CD4-positive, alpha-beta T cell (primary cell): ENCODE results near the gene COG7. TPM values are rescaled to one million over a fixed set of nuclear protein-coding genes. Genes with fewer than 3 reads are reported as not detected.

ENCODE experiments used
- ATAC-seq: fragments of 200-7000 bp; cut with Tn5 transposase; one replicate; pipeline ENCODE4 v1.10.0; 2022; ENCODE audit warnings: mild to moderate bottlenecking; ENCODE audit not compliant: poor library complexity
- CTCF ChIA-PET: fragments of 350-600 bp; sonication (Branson Sonifier 250); formaldehyde crosslinking; loops from one replicate; lab custom pipeline; 2021; ENCODE audit warnings: antibody characterized with exemption, inconsistent platforms; lab: Charles Lee
- POLR2A ChIA-PET: fragments of 350-600 bp; sonication (Branson Sonifier 250); formaldehyde crosslinking; loops from one replicate; lab custom pipeline; 2021; ENCODE audit warnings: antibody characterized with exemption, inconsistent platforms; lab: Charles Lee
- DNase-seq, 14 experiments: peaks; one replicate each; pipeline ENCODE4 v3.0.0-alpha.2; 2013 to 2020; ENCODE audit warnings: mixed read lengths in 2 of 14
- H3K27ac ChIP-seq, 2 donors: one replicate each; pipeline versions ENCODE4 v1.5.1 to v1.7.0; 2013; ENCODE audit warnings: low read length in 2 of 2, low read depth in 1 of 2, mild to moderate bottlenecking in 1 of 2
- H3K27me3 ChIP-seq, 2 experiments: 1 replicate in 1 of 2; 2 replicates in 1 of 2; pipeline versions ENCODE4 v1.6.1 to v1.7.0; 2013; ENCODE audit warnings: low read length in 2 of 2, control low read depth in 1 of 2, mild to moderate bottlenecking in 1 of 2, moderate library complexity in 1 of 2; ENCODE audit not compliant: insufficient read depth in 2 of 2, control insufficient read depth in 1 of 2
- H3K36me3 ChIP-seq: one replicate; pipeline ENCODE4 v1.6.1; 2013; ENCODE audit warnings: low read length, control low read depth; ENCODE audit not compliant: insufficient read depth
- H3K4me1 ChIP-seq: one replicate; pipeline ENCODE4 v1.6.1; 2013; ENCODE audit warnings: low read length, control low read depth; ENCODE audit not compliant: insufficient read depth
- H3K4me3 ChIP-seq: one replicate; pipeline ENCODE4 v1.5.1; 2013; ENCODE audit warnings: mild to moderate bottlenecking, low read length, moderate library complexity
- H3K9me3 ChIP-seq, 2 experiments: 1 replicate in 1 of 2; 2 replicates in 1 of 2; pipeline versions ENCODE4 v1.6.1 to v1.7.0; 2013; ENCODE audit warnings: low read length in 2 of 2, mild to moderate bottlenecking in 2 of 2, control low read depth in 1 of 2, moderate library complexity in 1 of 2; ENCODE audit not compliant: control insufficient read depth in 1 of 2, insufficient read depth in 1 of 2
- H3K27ac Mint-ChIP-seq: one replicate; pipeline ENCODE4 v1.8.0; 2020; ENCODE audit warnings: mixed read lengths
- H3K27me3 Mint-ChIP-seq: one replicate; pipeline ENCODE4 v1.8.0; 2021; ENCODE audit warnings: mixed read lengths
- H3K36me3 Mint-ChIP-seq: one replicate; pipeline ENCODE4 v1.8.0; 2021; ENCODE audit warnings: low read depth, mixed read lengths
- H3K4me1 Mint-ChIP-seq: one replicate; pipeline ENCODE4 v1.8.0; 2021; ENCODE audit warnings: low read depth, mixed read lengths
- H3K4me3 Mint-ChIP-seq: one replicate; pipeline ENCODE4 v1.8.0; 2020; ENCODE audit warnings: mild to moderate bottlenecking, mixed read lengths
- H3K9me3 Mint-ChIP-seq: one replicate; pipeline ENCODE4 v1.8.0; 2020; ENCODE audit warnings: mixed read lengths
- CTCF ChIP-seq: fragments of 200-600 bp; IDR thresholded peaks from one replicate; pipeline ENCODE4 v1.8.0; 2022; ENCODE audit warnings: antibody characterized with exemption, mild to moderate bottlenecking
- intact Hi-C, 2 experiments: fragments of 100-400 bp; cut with DNase I in 1 of 2; cut with micrococcal nuclease in 1 of 2; formaldehyde crosslinking; loops; one replicate each; pipeline versions ENCODE4 v1.15.1 to v1.9.0; 2023 to 2025; cut with DNase I, micrococcal nuclease
- total RNA-seq, 174 experiments: library from RNA in 2 of 174; stranded (reverse) in 2 of 174; gene quantifications; one replicate each; pipeline ENCODE4 v1.2.3 and lab custom pipeline; 2021 to 2026

Gene COG7
- total RNA-seq, 2 experiments from 2014 or later, result 12.6 to 13.6 TPM

- H3K27me3 Mint-ChIP-seq, result peaks cover 25% of the 10 kb centered on the region
- no peaks in the 10 kb centered on the region for H3K36me3 Mint-ChIP-seq
- no peaks in the 10 kb centered on the region for H3K4me1 Mint-ChIP-seq
- Histone ChIP-seq H3K4me3 (no peak overlapping the region), H3K36me3 (no peaks in the 10 kb centered on the region), H3K27me3 (peaks cover 3 to 4% of the 10 kb centered on the region in 2 experiments), H3K9me3 (no peaks in the 10 kb centered on the region), H3K4me1 (no peaks in the 10 kb centered on the region), H3K27ac (no peak overlapping the region)
- POLR2A ChIA-PET, result no interaction called here
- CTCF ChIA-PET, result no interaction called here
- no peaks in the 10 kb centered on the region for H3K9me3 Mint-ChIP-seq
- no peak for DNase-seq
- intact Hi-C loops, result no loop called here
- TF ChIP-seq CTCF, result no peak
- no peak overlapping the region for H3K4me3 Mint-ChIP-seq
- no peak for ATAC-seq
- H3K27ac Mint-ChIP-seq, result no peak overlapping the region
Observed at GRCh38 chr16:23345237-23345636, 107.8 kb downstream of the COG7 start.

GRCh38 chr16:23343643-23344612, 109.1 kb downstream of the COG7 start:
- Histone ChIP-seq H3K9me3 (no peaks in the 10 kb centered on the region), H3K4me3 (no peak overlapping the region), H3K27me3 (peaks cover 3 to 4% of the 10 kb centered on the region in 2 experiments), H3K36me3 (no peaks in the 10 kb centered on the region), H3K27ac (no peak overlapping the region), H3K4me1 (no peaks in the 10 kb centered on the region)
- ATAC-seq (no peak), DNase-seq (no peak)
- ChIA-PET CTCF (no interaction called here), POLR2A (no interaction called here)
- Mint-ChIP-seq H3K27ac (no peak overlapping the region), H3K9me3 (no peaks in the 10 kb centered on the region), H3K4me1 (no peaks in the 10 kb centered on the region), H3K36me3 (no peaks in the 10 kb centered on the region), H3K4me3 (no peak overlapping the region), H3K27me3 (peaks cover 31% of the 10 kb centered on the region)
- no peak for TF ChIP-seq CTCF
- intact Hi-C loops, result no loop called here

- ChIA-PET POLR2A (no interaction called here), CTCF (no interaction called here)
- no peak overlapping the region for H3K27ac ChIP-seq
- H3K4me1 ChIP-seq, result no peaks in the 10 kb centered on the region
- no peak overlapping the region for H3K4me3 Mint-ChIP-seq
- peaks cover 21% of the 10 kb centered on the region for H3K27me3 Mint-ChIP-seq
- no peaks in the 10 kb centered on the region for H3K36me3 Mint-ChIP-seq
- H3K27ac Mint-ChIP-seq, result no peak overlapping the region
- no peaks in the 10 kb centered on the region for H3K9me3 ChIP-seq
- H3K4me1 Mint-ChIP-seq, result no peaks in the 10 kb centered on the region
- no peaks in the 10 kb centered on the region for H3K9me3 Mint-ChIP-seq
- H3K4me3 ChIP-seq, result no peak overlapping the region
- intact Hi-C loops, result no loop called here
- no peaks in the 10 kb centered on the region for H3K27me3 ChIP-seq
- H3K36me3 ChIP-seq, result no peaks in the 10 kb centered on the region
- no peak for ATAC-seq
- no peak for DNase-seq
- TF ChIP-seq CTCF, result no peak
Observed at GRCh38 chr16:23342083-23342640, 110.8 kb downstream of the COG7 start.
